Neural crest cell (in vitro differentiated cells): ENCODE data around the gene TPGS1. TPM values are rescaled to one million over a fixed set of nuclear protein-coding genes. Genes with fewer than 3 reads are reported as not detected.
A peak's percentile ranks its signal among the peaks of the same experiment; 100 is the strongest.

Experiments
- DNase-seq: peaks from one replicate; pipeline ENCODE4 v3.0.0; 2021; ENCODE audit warnings: low read depth, mixed read lengths, low spot score
- H3K27ac Mint-ChIP-seq: one replicate; pipeline ENCODE4 v1.8.0; 2021; ENCODE audit warnings: mild to moderate bottlenecking, mixed read lengths; ENCODE audit not compliant: unreplicated experiment
- H3K27me3 Mint-ChIP-seq: 2 replicates; pipeline ENCODE4 v1.8.0; 2021; ENCODE audit warnings: low read depth, mild to moderate bottlenecking, mixed read lengths
- H3K36me3 Mint-ChIP-seq: 2 replicates; pipeline ENCODE4 v1.8.0; 2021; ENCODE audit warnings: low read depth, mild to moderate bottlenecking, mixed read lengths
- H3K4me1 Mint-ChIP-seq: 2 replicates; pipeline ENCODE4 v1.8.0; 2021; ENCODE audit warnings: mixed read lengths
- H3K4me3 Mint-ChIP-seq: one replicate; pipeline ENCODE4 v1.8.0; 2021; ENCODE audit warnings: mild to moderate bottlenecking, mixed read lengths
- H3K9me3 Mint-ChIP-seq: 2 replicates; pipeline ENCODE4 v1.8.0; 2021; ENCODE audit warnings: mixed read lengths
- total RNA-seq: library from RNA; stranded (reverse); gene quantifications from 2 replicates; pipeline ENCODE4 v1.2.1, GENCODE V29; 2021
- TF ChIP-seq, protein P1 (sequence below): fragments of 200-600 bp; sonication (generic); conservative IDR thresholded peaks from 2 replicates; pipeline ENCODE4 v1.5.0; 2021; ENCODE audit warnings: antibody characterized with exemption, mild to moderate bottlenecking

TPGS1 gene
- total RNA-seq, 1 donor from 2014 or later: 22.3 TPM

- H3K9me3 Mint-ChIP-seq: no peaks in the 10 kb centered on the region
- peaks cover 5% of the 10 kb centered on the region for H3K36me3 Mint-ChIP-seq
- peaks cover 16% of the 10 kb centered on the region for H3K27me3 Mint-ChIP-seq
- H3K4me1 Mint-ChIP-seq: peaks cover 16% of the 10 kb centered on the region
- TF ChIP-seq, protein P1, sequence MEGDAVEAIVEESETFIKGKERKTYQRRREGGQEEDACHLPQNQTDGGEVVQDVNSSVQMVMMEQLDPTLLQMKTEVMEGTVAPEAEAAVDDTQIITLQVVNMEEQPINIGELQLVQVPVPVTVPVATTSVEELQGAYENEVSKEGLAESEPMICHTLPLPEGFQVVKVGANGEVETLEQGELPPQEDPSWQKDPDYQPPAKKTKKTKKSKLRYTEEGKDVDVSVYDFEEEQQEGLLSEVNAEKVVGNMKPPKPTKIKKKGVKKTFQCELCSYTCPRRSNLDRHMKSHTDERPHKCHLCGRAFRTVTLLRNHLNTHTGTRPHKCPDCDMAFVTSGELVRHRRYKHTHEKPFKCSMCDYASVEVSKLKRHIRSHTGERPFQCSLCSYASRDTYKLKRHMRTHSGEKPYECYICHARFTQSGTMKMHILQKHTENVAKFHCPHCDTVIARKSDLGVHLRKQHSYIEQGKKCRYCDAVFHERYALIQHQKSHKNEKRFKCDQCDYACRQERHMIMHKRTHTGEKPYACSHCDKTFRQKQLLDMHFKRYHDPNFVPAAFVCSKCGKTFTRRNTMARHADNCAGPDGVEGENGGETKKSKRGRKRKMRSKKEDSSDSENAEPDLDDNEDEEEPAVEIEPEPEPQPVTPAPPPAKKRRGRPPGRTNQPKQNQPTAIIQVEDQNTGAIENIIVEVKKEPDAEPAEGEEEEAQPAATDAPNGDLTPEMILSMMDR: no peak
- no peak for DNase-seq
- no peak overlapping the region for H3K4me3 Mint-ChIP-seq
- H3K27ac Mint-ChIP-seq: no peak overlapping the region
Measured at GRCh38 chr19:492091-492531, 15.2 kb upstream of the TPGS1 start.

- Mint-ChIP-seq H3K36me3 (peaks cover 5% of the 10 kb centered on the region), H3K4me1 (peaks cover 10% of the 10 kb centered on the region), H3K27me3 (peaks cover 25% of the 10 kb centered on the region), H3K27ac (no peak overlapping the region), H3K9me3 (no peaks in the 10 kb centered on the region), H3K4me3 (peak overlapping the region; percentile 81)
- no peak for DNase-seq
- TF ChIP-seq, protein P1: no peak
Measured at GRCh38 chr19:493391-494170, 13.7 kb upstream of the TPGS1 start.

DNA sequence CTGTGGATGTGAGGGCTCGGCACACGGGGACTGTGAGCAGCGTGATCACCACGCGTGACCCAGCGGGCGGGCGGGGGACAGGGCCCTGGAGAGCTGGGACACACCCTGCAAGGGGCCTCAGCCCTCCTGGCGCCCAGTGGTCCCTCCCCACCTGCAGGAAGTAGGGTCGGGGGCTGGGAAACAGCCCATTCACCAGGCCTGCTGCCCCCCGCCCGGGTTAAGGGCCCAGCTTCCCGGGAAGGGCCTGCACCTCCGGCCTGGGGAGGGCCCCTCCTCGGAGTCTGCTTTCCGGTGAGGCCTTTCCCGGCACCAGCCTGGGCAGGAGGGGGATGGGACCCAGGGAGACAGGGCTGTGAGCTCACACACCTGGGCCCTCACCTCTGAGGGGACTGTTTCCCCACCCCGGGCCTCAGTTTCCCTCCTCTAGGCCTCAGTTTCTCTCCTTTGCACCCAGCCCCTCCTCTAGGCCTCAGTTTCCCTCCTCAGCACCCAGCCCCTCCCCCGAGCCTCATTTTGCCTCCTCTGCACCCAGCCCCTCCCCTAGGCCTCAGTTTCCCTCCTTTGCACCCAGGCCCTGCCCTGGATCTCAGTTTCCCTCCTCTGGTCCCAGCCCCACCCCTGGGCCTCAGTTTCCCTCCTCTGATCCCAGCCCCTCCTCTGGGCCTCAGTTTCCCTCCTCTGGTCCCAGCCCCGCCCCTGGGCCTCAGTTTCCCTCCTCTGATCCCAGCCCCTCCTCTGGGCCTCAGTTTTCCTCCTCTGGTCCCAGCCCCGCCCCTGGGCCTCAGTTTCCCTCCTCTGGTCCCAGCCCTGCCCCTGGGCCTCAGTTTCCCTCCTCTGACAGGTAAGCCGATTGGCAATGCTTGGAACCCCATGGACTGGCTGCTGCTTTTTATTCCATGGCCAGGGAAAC is 12.9 kb upstream of the TPGS1 start:
- TF ChIP-seq, protein P1: no peak
- no peaks in the 10 kb centered on the region for H3K9me3 Mint-ChIP-seq
- peaks cover 8% of the 10 kb centered on the region for H3K36me3 Mint-ChIP-seq
- H3K4me3 Mint-ChIP-seq: no peak overlapping the region
- H3K27me3 Mint-ChIP-seq: peaks cover 31% of the 10 kb centered on the region
- H3K4me1 Mint-ChIP-seq: peaks cover 10% of the 10 kb centered on the region
- H3K27ac Mint-ChIP-seq: no peak overlapping the region
- no peak for DNase-seq

GRCh38 chr19:495081-495401 is 12.3 kb upstream of the TPGS1 start:
- no peaks in the 10 kb centered on the region for H3K9me3 Mint-ChIP-seq
- H3K4me3 Mint-ChIP-seq: peak overlapping the region; percentile 38
- peaks cover 5% of the 10 kb centered on the region for H3K4me1 Mint-ChIP-seq
- H3K27me3 Mint-ChIP-seq: peaks cover 37% of the 10 kb centered on the region
- TF ChIP-seq, protein P1: no peak
- DNase-seq: no peak
- H3K36me3 Mint-ChIP-seq: peaks cover 9% of the 10 kb centered on the region
- H3K27ac Mint-ChIP-seq: no peak overlapping the region

DNA sequence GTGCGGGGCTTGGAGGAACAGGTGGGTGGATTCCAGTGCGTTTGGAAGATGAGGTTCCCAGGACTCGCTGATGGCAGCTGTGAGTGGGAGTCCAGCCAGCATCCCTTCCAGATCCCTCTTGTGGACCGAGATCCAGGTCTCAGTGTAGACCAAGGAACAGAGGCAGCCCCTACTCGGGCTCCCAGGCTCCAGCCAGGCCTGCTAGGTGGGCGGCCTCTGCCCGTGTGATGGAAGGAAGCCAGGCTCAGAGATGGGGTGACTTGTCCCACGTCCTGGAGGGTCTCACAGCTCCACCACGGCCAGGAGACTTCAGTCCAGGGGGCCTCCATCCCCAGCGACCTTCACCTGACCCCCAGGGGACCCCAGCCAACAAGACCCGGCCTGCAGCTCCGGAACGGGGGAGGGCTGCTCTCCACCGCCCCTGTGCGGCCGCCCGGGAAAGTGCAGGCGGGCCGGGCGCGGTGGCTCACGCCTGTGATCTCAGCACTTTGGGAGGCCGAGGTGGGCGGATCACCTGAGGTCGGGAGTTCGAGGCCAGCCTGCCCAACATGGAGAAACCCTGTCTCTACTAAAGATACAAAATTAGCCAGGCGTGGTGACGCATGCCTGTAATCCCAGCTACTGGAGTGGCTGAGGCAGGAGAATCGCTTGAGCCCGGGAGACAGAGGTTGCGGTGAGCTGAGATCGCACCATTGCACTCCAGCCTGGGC is 11.7 kb upstream of the TPGS1 start:
- Mint-ChIP-seq H3K27ac (no peak overlapping the region), H3K9me3 (no peaks in the 10 kb centered on the region), H3K4me3 (peak overlapping the region; percentile 38), H3K36me3 (peaks cover 9% of the 10 kb centered on the region), H3K4me1 (peaks cover 5% of the 10 kb centered on the region), H3K27me3 (peaks cover 42% of the 10 kb centered on the region)
- DNase-seq: peak; percentile 67
- TF ChIP-seq, protein P1: peak; percentile 80
